CD4-positive, alpha-beta memory T cell (primary cell): ENCODE results near the gene PPP1R26. TPM values are rescaled to one million over a fixed set of nuclear protein-coding genes. Genes with fewer than 3 reads are reported as not detected.

ENCODE experiments used
- CTCF ChIA-PET: fragments of 350-600 bp; sonication (Branson Sonifier 250); formaldehyde crosslinking; loops from one replicate; lab custom pipeline; 2021; ENCODE audit warnings: inconsistent platforms; ENCODE audit not compliant: partially characterized antibody; lab: Charles Lee
- POLR2A ChIA-PET: fragments of 350-600 bp; sonication (Branson Sonifier 250); formaldehyde crosslinking; loops from one replicate; lab custom pipeline; 2021; ENCODE audit not compliant: partially characterized antibody; lab: Charles Lee
- DNase-seq, 5 donors: peaks; one replicate each; pipeline versions ENCODE4 v3.0.0 to v3.0.0-alpha.2; 2020 to 2022; ENCODE audit warnings: mixed read lengths in 1 of 5
- H3K27ac ChIP-seq: one replicate; pipeline ENCODE4 v1.7.0; 2013; ENCODE audit warnings: low read depth, low read length
- H3K27me3 ChIP-seq: 2 replicates; pipeline ENCODE4 v1.7.0; 2013; ENCODE audit warnings: mild to moderate bottlenecking, low read length, moderate library complexity; ENCODE audit not compliant: insufficient read depth
- H3K36me3 ChIP-seq: 2 replicates; pipeline ENCODE4 v1.7.0; 2013; ENCODE audit warnings: mild to moderate bottlenecking, low read length, moderate library complexity; ENCODE audit not compliant: insufficient read depth
- H3K4me1 ChIP-seq: 2 replicates; pipeline ENCODE4 v1.7.0; 2013; ENCODE audit warnings: mild to moderate bottlenecking, low read length, moderate library complexity; ENCODE audit not compliant: insufficient read depth
- H3K4me3 ChIP-seq, 2 donors: one replicate each; pipeline ENCODE4 v1.7.0; 2013; ENCODE audit warnings: low read length in 2 of 2, mild to moderate bottlenecking in 1 of 2
- H3K9me3 ChIP-seq, 2 donors: one replicate each; pipeline ENCODE4 v1.7.0; 2013; ENCODE audit warnings: low read length in 2 of 2, control low read depth in 1 of 2; ENCODE audit not compliant: control insufficient read depth in 1 of 2
- H3K27ac Mint-ChIP-seq, 7 donors: one replicate each; pipeline ENCODE4 v1.8.0; 2020 to 2021; ENCODE audit warnings: mixed read lengths in 7 of 7, mild to moderate bottlenecking in 6 of 7, inconsistent platforms in 3 of 7, moderate library complexity in 3 of 7
- H3K27me3 Mint-ChIP-seq, 2 donors: one replicate each; pipeline ENCODE4 v1.8.0; 2020 to 2021; ENCODE audit warnings: mixed read lengths in 2 of 2
- H3K36me3 Mint-ChIP-seq, 2 donors: one replicate each; pipeline ENCODE4 v1.8.0; 2020 to 2021; ENCODE audit warnings: mixed read lengths in 2 of 2, inconsistent platforms in 1 of 2, mild to moderate bottlenecking in 1 of 2
- H3K4me1 Mint-ChIP-seq, 4 donors: one replicate each; pipeline ENCODE4 v1.8.0; 2020 to 2021; ENCODE audit warnings: mixed read lengths in 4 of 4, mild to moderate bottlenecking in 1 of 4
- H3K4me3 Mint-ChIP-seq, 8 donors: one replicate each; pipeline ENCODE4 v1.8.0; 2020 to 2021; ENCODE audit warnings: mixed read lengths in 8 of 8, mild to moderate bottlenecking in 7 of 8, moderate library complexity in 6 of 8, inconsistent platforms in 3 of 8
- H3K9me3 Mint-ChIP-seq, 8 donors: one replicate each; pipeline ENCODE4 v1.8.0; 2020 to 2021; ENCODE audit warnings: mixed read lengths in 8 of 8, mild to moderate bottlenecking in 5 of 8, inconsistent platforms in 3 of 8, moderate library complexity in 1 of 8
- intact Hi-C: fragments of 100-400 bp; cut with micrococcal nuclease; formaldehyde crosslinking; loops from one replicate; pipeline ENCODE4 v1.15.1; 2023
- polyA plus RNA-seq, 2 donors: library from polyadenylated mRNA; unstranded; fragments of 300-500 nt; fragmentation: Illumina TruSeq; gene quantifications; one replicate each; pipeline ENCODE4 v1.2.3, GENCODE V29; 2021
- total RNA-seq, 2 experiments: library from RNA; stranded (reverse); gene quantifications; one replicate each; pipeline ENCODE4 v1.2.3, GENCODE V29; 2021

The PPP1R26 gene
- total and polyA plus RNA-seq, 4 experiments from 2014 or later = 0.54 to 1.9 (median 1.9) TPM; not detected in 1

GRCh38 chr9:135499326-135500070 lies 19.9 kb downstream of the PPP1R26 start:
- Mint-ChIP-seq H3K27ac (peak overlapping the region; percentile 10 to 89 (median 48)), H3K4me1 (peaks cover 5 to 32% (median 19%) of the 10 kb centered on the region in 4 donors), H3K9me3 (no peaks in the 10 kb centered on the region), H3K27me3 (peaks cover 5 to 7% of the 10 kb centered on the region in 2 donors), H3K4me3 (peak overlapping the region; percentile 76 to 93 (median 81)), H3K36me3 (peaks cover 14 to 21% of the 10 kb centered on the region in 2 donors)
- POLR2A ChIA-PET = interaction anchor here (1.2 to 1.5 kb wide), 2 partner anchors 19 to 1043 kb away, joined by 4 read pairs; no protein-coding TSS in a partner anchor
- H3K4me3 ChIP-seq = peak overlapping the region; percentile 62 to 81
- DNase-seq = peak; percentile 77 to 89 (median 83)
- H3K9me3 ChIP-seq = no peaks in the 10 kb centered on the region
- peaks cover 19% of the 10 kb centered on the region for H3K36me3 ChIP-seq
- peaks cover 25% of the 10 kb centered on the region for H3K4me1 ChIP-seq
- CTCF ChIA-PET = no interaction called here
- H3K27ac ChIP-seq = peak overlapping the region; percentile 60
- H3K27me3 ChIP-seq = no peaks in the 10 kb centered on the region
- intact Hi-C loops = no loop called here

GRCh38 chr9:135500071-135500524 lies 20.5 kb downstream of the PPP1R26 start:
- POLR2A ChIA-PET = interaction anchor here (1.2 to 1.5 kb wide), 2 partner anchors 20 to 1043 kb away, joined by 4 read pairs; no protein-coding TSS in a partner anchor
- Histone ChIP-seq H3K36me3 (peaks cover 21% of the 10 kb centered on the region), H3K4me3 (peak overlapping the region; percentile 62 to 81), H3K27me3 (no peaks in the 10 kb centered on the region), H3K4me1 (peaks cover 29% of the 10 kb centered on the region), H3K27ac (peak overlapping the region; percentile 60), H3K9me3 (no peaks in the 10 kb centered on the region)
- peak overlapping the region in 4 of 7 donors; percentile 29 to 73 (median 60) for H3K27ac Mint-ChIP-seq
- H3K4me3 Mint-ChIP-seq = peak overlapping the region; percentile 83 to 94 (median 90)
- CTCF ChIA-PET = no interaction called here
- peaks cover 18 to 26% of the 10 kb centered on the region in 2 donors for H3K36me3 Mint-ChIP-seq
- no peaks in the 10 kb centered on the region for H3K9me3 Mint-ChIP-seq
- peak in 1 of 5 donors; percentile 32 for DNase-seq
- intact Hi-C loops = no loop called here
- H3K4me1 Mint-ChIP-seq = peaks cover 8 to 34% (median 22%) of the 10 kb centered on the region in 4 donors
- peaks cover 1 to 4% of the 10 kb centered on the region in 2 donors for H3K27me3 Mint-ChIP-seq

- no peaks in the 10 kb centered on the region for H3K27me3 ChIP-seq
- H3K4me3 ChIP-seq = peak within 1 kb of the TSS; percentile 62 to 81
- H3K27ac Mint-ChIP-seq = peak within 1 kb of the TSS; percentile 53 to 96 (median 81)
- peak within 1 kb of the TSS; percentile 83 to 94 (median 90) for H3K4me3 Mint-ChIP-seq
- H3K4me1 ChIP-seq = peaks cover 29% of the 10 kb centered on the region
- H3K36me3 Mint-ChIP-seq = peaks cover 18 to 27% of the 10 kb centered on the region in 2 donors
- DNase-seq = peak; percentile 75 to 86 (median 81)
- no peaks in the 10 kb centered on the region for H3K9me3 Mint-ChIP-seq
- intact Hi-C loops = no loop called here
- no peaks in the 10 kb centered on the region for H3K9me3 ChIP-seq
- ChIA-PET POLR2A (interaction anchor here (1.2 to 1.5 kb wide), 2 partner anchors 20 to 1044 kb away, joined by 4 read pairs; no protein-coding TSS in a partner anchor), CTCF (no interaction called here)
- H3K4me1 Mint-ChIP-seq = peaks cover 8 to 34% (median 22%) of the 10 kb centered on the region in 4 donors
- H3K27me3 Mint-ChIP-seq = peaks cover 1 to 3% of the 10 kb centered on the region in 2 donors
- peaks cover 23% of the 10 kb centered on the region for H3K36me3 ChIP-seq
- peak within 1 kb of the TSS; percentile 60 for H3K27ac ChIP-seq
These were observed 21.1 kb downstream of the PPP1R26 start, which contains the start of gene MRPS2 for GRCh38 chr9:135500525-135501260. TSS of gene MRPS2 (plus strand) at chr9:135500682. CDS start at chr9:135500711, 29 bp downstream.

- intact Hi-C loops = no loop called here
- H3K27ac Mint-ChIP-seq = peak overlapping the region; percentile 29 to 74 (median 53)
- H3K27me3 Mint-ChIP-seq = peaks cover 1 to 3% of the 10 kb centered on the region in 2 donors
- H3K4me3 ChIP-seq = peak overlapping the region; percentile 62 to 81
- ChIA-PET CTCF (no interaction called here), POLR2A (no interaction called here)
- no peaks in the 10 kb centered on the region for H3K9me3 ChIP-seq
- peak overlapping the region; percentile 60 for H3K27ac ChIP-seq
- no peaks in the 10 kb centered on the region for H3K9me3 Mint-ChIP-seq
- peaks cover 29% of the 10 kb centered on the region for H3K4me1 ChIP-seq
- peaks cover 18 to 27% of the 10 kb centered on the region in 2 donors for H3K36me3 Mint-ChIP-seq
- peaks cover 8 to 34% (median 22%) of the 10 kb centered on the region in 4 donors for H3K4me1 Mint-ChIP-seq
- no peaks in the 10 kb centered on the region for H3K27me3 ChIP-seq
- no peak for DNase-seq
- H3K36me3 ChIP-seq = peaks cover 23% of the 10 kb centered on the region
- H3K4me3 Mint-ChIP-seq = peak overlapping the region; percentile 80 to 94 (median 90)
These were observed 21.9 kb downstream of the PPP1R26 start for GRCh38 chr9:135501261-135502167.

- H3K4me3 ChIP-seq = peak overlapping the region in 1 of 2 donors; percentile 36
- H3K27ac ChIP-seq = no peak overlapping the region
- H3K4me1 ChIP-seq = peaks cover 29% of the 10 kb centered on the region
- ChIA-PET POLR2A (no interaction called here), CTCF (no interaction called here)
- Mint-ChIP-seq H3K27me3 (peaks cover 1 to 3% of the 10 kb centered on the region in 2 donors), H3K27ac (peak overlapping the region in 4 of 7 donors; percentile 53 to 74 (median 64)), H3K4me1 (peaks cover 8 to 34% (median 22%) of the 10 kb centered on the region in 4 donors), H3K4me3 (peak overlapping the region; percentile 25 to 94 (median 82)), H3K36me3 (peaks cover 18 to 27% of the 10 kb centered on the region in 2 donors), H3K9me3 (no peaks in the 10 kb centered on the region)
- intact Hi-C loops = no loop called here
- DNase-seq = no peak
- H3K9me3 ChIP-seq = no peaks in the 10 kb centered on the region
- H3K36me3 ChIP-seq = peaks cover 23% of the 10 kb centered on the region
- H3K27me3 ChIP-seq = no peaks in the 10 kb centered on the region
These were observed 22.7 kb downstream of the PPP1R26 start for GRCh38 chr9:135502168-135502872.

- H3K27ac Mint-ChIP-seq = peak overlapping the region in 1 of 7 donors; percentile 17
- peaks cover 8 to 34% (median 22%) of the 10 kb centered on the region in 4 donors for H3K4me1 Mint-ChIP-seq
- H3K9me3 Mint-ChIP-seq = peaks cover 0 to 2% (median under 1%) of the 10 kb centered on the region in 8 donors
- DNase-seq = no peak
- peaks cover 1 to 3% of the 10 kb centered on the region in 2 donors for H3K27me3 Mint-ChIP-seq
- Histone ChIP-seq H3K27ac (no peak overlapping the region), H3K36me3 (peaks cover 23% of the 10 kb centered on the region), H3K4me1 (peaks cover 29% of the 10 kb centered on the region), H3K4me3 (no peak overlapping the region), H3K27me3 (no peaks in the 10 kb centered on the region), H3K9me3 (no peaks in the 10 kb centered on the region)
- peaks cover 18 to 27% of the 10 kb centered on the region in 2 donors for H3K36me3 Mint-ChIP-seq
- intact Hi-C loops = no loop called here
- H3K4me3 Mint-ChIP-seq = peak overlapping the region in 6 of 8 donors; percentile 17 to 57 (median 50)
- ChIA-PET POLR2A (no interaction called here), CTCF (no interaction called here)
These were observed 23.3 kb downstream of the PPP1R26 start for GRCh38 chr9:135502873-135503321.
